Stromal cell of bone marrow (primary cell): ENCODE results near the gene MOCS2.

Experiments used
- DNase-seq: peaks from one replicate; pipeline ENCODE4 v3.0.0-alpha.2; 2012; ENCODE audit warnings: low read depth

The MOCS2 gene

DNA sequence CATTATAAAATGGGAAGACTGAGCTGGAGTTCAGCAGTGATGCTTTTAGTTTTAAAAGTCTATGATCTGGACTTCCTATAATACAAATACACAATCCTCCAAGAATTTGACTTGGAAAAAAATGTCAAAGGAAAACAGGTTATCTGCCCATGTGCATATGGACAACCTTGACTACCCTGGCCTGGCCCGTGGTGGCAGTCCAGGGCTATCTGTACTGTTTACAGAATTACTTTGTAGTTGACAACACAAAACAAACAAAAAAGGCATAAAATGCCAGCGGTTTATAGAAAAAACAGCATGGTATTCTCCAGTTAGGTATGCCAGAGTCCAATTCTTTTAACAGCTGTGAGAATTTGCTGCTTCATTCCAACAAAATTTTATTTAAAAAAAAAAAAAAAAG, 17.3 kb downstream of the MOCS2 start:
- no peak for DNase-seq

DNA sequence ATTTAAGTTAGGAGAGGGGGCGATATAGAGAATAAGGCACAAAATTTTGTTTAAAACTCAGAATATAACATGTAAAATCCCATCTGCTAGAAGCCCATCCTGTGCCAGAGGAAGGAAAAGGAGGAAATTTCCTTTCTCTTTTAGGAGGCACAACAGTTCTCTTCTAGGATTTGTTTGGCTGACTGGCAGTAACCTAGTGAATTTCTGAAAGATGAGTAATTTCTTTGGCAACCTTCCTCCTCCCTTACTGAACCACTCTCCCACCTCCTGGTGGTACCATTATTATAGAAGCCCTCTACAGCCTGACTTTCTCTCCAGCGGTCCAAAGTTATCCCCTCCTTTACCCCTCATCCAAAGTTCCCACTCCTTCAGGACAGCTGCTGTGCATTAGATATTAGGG, 18.3 kb downstream of the MOCS2 start:
- no peak for DNase-seq

DNA sequence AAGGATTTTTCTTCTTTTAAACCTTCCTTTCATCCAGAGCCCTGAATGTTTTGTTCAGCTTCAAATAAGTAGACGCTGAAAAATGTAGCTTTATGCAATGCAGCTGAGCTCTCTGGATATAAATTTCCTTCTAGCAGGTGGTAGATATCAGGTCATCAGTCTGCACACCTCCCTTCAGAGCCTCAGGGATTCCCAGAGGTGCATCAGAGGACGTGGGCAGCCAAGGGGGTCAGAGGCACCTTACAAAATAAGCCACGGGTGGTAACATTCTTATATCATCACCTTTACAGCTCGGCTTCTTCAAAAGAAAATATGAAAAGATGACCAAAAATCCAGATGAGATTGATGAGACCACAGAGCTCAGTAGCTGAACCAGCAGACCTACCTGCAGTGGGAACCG, 19.3 kb downstream of the MOCS2 start:
- DNase-seq, result no peak

DNA sequence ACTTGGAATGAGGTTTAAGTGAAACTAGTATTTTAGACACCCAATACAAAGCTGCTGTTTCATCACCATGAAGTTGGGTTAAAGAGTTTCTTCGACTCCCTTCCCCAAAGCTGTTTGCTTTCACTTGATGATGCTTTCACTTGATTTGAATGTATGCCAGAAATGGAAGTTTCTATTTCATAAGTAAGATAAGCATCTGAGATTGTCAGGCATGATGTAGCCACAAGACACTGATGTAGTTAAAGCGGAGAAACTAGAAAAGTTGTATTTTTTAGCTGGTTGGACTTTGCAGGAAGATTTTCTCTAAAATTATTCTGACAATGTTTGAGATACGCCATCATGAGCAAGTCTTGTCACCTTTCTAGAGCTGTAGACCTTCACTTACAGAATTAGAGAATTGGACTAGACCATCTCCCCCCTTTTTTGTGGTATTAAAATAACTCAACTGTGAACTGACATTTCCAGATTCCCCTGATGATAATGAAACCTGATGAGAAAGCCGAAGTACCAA, 20.0 kb downstream of the MOCS2 start:
- no peak for DNase-seq

DNA sequence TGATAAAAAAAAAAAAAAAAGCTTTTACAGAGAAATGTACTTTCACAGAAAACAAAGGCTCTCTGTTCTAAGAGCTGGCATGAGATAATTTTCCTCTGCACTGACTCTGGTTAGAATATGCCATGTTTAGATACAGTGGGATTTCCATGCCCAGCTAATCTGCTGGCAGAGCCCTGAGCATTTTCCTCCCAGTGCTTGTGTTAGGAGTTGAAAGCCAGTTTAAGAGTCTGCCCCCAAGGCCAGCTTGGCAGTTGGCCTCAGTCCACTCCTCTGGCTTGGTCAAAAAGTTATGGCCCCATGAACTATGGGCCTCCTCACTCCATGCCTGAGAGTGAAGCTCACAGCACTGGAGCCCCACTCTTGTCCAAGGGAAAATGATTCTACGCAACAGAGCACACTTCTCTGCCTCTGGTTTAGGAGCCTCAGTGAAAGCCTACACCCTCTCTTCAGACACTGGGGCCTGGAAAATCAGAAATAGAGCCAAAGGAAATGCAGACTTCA, 21.9 kb downstream of the MOCS2 start:
- DNase-seq, result no peak

DNA sequence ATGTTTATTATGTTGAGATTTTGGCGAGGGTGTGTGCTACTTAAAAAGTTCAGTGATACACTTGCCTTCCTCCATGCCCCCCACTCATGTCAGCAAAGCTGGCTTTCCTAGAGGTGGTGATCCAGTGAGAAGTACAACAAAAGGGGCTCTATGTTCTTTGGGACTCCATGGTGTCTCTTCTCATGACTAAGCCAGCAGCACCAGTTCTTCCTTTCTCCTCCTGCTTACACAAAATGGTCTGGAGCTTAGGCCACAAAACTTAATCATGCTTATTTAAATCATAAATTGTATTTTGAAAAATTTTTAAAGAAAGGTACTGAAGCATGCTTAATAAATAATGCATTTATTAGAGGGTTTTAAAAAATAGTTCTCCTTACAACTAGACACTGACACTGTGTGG, 22.4 kb downstream of the MOCS2 start:
- DNase-seq, result no peak

DNA sequence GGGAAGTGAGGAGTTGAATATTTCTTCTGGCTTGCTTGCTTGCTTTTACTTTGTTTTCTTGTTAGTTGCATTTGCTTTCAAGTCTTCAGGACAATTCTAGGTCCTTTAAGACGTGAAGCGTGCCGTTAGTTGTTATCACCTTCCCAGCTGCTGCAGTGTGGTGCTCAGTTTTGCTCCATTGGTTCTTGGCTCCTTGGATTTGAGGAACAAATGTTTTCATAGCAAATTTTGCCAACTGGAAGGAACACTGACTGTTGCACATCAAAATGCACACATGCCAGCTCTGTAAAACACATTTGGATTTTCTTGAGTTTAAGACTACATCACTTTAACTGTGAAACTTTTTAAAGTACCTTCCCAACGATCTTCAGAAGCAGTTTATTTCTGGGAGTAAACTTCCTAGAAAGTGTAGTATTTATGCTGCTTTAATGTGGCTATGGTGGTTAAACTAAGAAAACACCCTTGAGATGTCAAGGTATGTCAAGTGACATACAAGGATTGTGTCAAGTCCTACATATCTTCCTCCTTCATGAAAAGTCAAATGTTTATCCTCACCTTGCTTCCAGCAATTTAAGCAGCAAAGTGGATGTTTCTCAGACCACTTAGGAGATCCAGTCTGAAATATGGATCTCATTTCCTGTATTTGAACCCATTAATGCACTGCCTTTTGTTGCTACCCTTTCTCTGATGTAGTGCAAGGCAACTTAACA, 24.9 kb downstream of the MOCS2 start:
- DNase-seq, result no peak

DNA sequence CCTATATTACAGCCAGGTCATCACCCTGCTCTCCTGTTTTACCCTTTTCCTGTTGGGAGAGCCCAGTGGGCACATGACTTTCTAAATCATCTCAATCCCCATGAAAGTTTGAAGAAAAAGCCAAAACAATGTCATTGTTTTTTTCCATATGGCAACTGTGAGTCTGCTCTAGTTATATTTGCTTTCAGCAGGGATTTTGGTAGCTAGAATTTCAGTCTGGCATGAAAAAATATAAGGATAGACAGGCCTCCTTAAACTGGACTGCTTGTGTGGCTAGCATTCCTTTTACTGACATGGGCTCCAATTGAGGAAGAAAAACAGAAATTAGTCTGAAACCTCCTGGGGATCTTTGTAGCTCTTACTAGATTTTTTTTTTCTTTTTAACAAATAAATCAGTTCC, 25.6 kb downstream of the MOCS2 start:
- no peak for DNase-seq

DNA sequence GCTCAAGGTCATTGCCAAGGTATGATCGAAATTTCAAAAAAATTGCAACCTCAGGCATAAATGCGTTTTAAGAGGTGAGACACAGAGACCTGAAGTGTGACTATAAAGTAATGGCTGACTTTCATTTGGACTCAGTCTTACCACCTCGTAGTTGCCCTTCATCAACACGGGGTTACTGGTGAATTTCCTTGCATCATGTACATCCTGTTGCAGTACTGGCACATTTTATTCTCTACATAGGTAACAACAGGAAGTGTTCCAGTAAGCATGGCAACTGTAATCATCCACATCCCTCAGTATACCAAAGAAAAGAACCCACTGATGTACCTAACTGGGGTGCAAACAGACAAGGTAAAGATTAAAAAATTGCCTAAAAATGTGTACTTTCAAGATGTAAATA, 29.3 kb downstream of the MOCS2 start:
- no peak for DNase-seq

DNA sequence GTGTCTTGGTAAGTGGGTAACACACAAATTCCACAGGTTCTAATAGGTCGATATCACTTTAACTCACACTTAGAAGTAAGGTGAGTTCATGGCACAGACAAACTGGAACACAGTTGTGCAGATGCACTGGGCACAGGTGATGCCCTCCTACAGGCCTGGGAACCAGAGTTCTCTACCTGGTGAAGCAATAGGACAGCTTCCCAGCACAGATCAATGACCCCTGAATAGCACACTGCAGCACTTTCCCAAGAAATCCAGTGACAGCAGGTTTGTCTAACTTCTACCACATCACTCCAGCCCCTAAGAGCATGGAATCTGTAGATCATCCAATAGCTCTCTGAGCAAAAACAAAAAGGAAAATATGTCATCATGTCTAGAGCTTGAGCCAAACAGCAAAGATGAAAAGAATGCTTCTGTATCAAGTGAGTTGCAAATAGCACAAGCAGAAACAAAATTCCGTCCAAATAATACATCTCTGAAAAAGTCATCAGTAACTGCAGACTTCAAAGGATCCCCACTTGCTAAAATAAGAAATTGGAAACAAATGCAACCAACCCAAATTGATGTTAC, 33.5 kb downstream of the MOCS2 start:
- DNase-seq, result no peak

DNA sequence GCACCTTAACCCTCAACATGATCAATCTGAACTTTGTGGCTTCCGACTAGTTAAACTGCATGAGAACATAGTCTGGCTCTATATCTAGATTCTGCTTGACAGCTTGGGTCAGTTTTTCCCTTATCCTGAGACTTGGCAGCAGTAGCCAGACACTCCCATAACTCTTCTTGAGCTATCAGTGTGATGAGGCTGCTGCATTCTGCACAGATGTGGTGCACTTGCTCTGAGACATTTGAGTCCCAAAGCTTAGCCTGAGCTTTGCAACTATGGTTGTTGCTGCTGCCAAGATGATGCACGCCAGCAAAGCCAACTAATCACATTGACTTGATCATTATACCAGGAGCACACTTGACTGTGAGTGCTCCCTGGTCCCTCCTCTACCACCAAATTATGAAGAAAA, 36.2 kb downstream of the MOCS2 start:
- DNase-seq, result no peak

DNA sequence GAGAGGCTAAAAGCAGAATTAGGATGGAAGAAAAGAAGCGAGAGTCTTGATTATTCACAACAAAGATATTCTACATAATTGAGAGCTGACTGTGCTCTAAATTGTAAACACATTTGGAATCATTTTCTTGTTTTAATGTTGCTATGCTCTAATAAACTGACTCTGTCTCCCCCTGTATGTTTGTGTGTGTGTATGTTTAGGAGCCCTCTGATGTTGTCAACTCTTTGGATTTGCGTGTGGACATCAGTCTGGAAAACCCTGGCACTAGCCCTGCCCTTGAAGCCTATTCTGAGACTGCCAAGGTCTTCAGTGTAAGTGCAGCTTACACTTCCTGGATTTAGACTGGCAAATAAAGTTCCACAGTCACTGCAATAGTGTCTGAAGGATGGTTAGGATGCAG, 37.8 kb downstream of the MOCS2 start:
- no peak for DNase-seq

DNA sequence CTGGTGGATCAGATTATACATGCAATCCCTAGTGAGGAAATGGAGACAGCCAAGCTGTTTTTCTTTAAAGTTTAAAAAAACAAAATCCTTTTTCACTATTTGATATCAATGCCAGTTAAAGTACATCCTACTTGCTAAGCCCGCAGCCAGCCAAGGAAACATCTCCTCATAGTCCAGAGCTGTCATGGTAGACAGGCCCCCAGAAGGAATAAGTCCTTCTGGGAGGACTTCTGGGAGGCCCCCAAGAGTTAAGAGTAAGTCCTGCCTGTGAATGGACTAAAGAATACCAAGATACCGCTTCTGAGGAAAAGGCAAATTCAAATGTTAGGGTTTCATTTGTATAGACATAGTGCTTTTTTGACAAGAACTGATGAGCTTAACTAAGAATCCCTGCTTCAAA, 38.3 kb downstream of the MOCS2 start:
- DNase-seq, result no peak

DNA sequence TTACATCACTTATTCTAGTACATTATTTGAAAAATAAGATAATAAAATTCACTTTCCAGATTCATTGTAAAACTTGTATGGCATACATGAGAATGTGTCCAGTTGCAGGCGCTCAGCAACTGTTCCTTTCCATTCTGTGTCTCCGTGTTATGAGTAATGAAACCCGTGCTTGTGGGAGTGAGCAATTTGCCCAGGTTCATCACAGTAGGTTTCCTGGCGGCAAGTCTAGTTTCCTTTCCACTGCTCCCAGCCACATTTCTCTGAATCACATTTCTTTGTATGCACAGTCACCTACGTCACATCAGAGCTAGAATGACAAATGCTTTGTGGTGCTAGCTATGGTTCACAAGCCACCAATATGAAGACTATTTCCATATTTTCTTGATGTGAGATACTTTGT, 39.9 kb downstream of the MOCS2 start:
- DNase-seq, result peak; percentile 59

DNA sequence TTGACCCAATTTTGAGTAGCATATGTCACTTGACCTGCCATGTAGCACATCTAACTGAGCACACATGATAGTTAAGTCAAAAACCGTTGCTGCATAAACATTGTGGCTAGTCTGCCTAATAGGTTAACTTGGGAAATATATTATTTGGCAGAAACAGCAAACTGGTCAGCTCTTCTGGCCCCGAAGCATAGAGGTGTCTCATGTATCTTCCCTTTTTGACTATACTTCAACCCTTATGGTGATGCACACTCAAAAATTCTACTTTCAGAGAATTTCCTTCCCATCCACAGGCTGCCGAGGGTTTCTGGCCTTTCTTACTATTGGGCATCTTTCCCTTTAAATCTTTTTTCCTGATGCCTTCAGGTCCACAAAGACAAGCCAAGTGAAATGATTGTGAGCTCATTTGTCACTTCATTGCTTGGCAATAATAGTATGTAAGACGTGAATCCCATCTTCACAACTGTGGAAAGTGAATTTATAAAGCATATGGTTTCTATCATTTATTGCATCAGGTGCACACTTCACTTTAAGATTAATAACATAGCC, 41.2 kb downstream of the MOCS2 start:
- DNase-seq, result no peak

DNA sequence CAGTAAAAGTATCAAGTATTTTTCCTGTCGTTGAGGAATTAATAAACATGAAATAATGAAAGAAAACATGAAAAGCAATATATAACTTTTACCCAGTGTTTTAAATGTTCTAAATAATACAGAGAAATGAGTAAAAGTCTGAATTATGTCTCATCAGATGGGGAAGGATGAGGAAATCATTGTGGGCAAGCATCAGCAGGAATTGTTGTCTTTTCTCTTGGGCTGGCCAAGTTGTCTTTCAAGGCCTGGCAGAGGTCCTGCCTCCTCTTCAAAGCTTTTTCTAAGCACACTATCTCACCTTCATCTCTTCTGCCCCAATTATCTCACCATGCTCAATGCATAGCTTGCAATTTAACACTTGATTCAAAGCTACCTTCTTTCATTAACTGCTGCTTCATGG, 41.9 kb downstream of the MOCS2 start:
- DNase-seq, result peak; percentile 43

DNA sequence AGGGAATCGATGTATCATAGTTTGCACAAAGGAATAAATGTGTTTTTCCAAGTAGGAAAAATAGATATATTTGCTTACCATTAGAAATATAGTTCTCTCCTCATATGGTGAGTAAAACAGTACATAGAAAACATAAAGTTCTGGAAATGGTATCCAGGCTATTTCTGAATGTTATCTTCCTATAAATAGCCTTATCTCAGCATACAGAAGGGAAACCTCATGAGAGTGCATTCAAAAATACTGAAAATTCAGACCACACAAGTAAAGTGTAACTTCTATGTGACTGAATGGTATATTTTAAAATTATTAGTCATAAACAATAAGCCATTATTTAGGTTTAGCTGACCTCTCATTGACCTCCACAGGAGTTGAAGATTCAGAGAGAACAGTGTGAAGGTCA, 43.5 kb downstream of the MOCS2 start:
- no peak for DNase-seq

DNA sequence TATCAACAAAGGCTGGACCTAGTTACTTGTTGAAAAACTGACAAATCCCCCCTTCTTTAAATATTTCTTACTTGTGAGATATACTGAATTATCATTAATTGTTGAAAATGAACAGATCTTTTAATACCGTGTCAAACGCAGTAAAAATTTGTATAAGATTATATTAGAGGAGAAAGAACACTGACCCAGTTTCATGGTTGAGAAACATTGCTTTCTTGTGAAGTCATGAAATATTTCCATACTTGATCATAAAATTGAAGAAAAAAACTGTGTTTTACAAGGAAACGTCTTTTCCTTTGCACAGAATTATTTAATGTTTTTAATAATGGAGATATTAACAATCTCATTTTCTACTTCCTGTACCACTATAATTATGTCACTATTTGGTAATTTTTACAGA, 45.8 kb downstream of the MOCS2 start:
- DNase-seq, result no peak

DNA sequence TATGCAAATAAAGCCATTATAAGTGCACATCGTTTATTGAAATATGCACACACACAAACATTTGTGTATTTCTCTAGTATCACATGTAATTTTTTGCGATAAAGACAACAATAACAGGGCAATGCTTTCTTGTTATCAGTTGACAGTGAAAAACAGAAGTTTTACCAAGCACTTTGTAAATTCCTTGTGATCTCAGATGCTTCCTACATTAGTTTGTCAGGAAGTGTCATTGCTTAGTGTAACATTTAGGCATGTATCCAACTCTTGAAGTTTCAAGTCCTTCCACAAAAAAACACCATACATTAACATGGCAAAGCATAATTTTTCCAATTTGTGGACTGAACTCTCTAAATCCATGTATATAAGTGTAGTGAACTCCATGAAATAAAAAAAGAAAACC, 46.4 kb downstream of the MOCS2 start:
- no peak for DNase-seq

DNA sequence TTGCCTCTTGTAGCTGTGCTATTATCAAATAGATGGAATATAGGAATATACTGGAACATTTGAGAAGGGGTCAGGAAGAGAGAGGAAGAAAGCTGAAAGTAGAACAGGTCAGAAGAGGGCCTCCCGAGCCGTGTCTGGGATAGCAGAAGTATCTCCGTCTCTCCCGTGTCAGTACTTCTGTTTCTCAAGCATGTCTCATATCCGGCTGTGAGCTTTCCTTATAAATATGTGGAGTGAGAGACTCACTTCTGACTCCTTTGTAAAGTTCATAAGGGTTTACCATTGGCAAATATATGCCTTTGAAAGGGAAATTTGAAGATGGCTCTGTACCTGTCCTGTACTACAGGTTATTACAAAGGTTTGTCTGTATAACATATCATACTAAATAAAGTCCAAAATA, 50.3 kb downstream of the MOCS2 start:
- DNase-seq, result no peak

DNA sequence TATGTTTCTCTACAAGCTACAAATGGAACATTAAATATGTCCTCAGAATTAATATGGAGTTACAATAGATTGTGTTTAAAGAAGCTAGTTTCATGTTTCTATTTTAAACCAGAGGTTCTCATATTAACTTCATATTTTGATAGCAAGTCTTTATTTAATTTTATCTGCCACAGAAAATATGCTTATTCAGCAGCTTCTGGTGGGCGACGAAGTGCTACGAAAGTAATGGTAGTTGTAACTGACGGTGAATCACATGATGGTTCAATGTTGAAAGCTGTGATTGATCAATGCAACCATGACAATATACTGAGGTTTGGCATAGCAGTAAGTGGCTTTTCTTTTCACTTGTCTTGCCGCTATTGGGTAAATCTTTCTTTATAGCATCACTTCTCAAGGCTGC, 54.2 kb downstream of the MOCS2 start:
- no peak for DNase-seq

DNA sequence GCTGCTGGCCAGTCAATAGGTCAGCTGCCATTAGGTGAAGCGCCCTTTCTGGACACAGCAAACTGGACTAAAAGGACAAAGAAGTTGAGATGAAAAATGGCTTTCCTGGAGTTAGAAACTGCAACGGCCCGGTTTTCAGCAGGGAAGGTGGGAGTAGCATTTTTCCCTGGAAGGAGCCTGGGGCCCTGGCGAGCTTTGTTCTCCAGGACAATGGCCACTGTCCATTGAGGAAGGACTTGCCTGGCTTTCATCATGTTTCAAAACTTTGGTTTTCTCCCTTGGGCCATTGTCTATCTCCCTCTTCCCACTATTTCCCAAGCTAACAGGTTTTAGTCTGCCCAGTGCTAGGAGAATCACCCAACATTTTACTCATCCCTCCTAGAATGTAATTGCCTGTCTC, 56.2 kb downstream of the MOCS2 start:
- DNase-seq, result no peak

DNA sequence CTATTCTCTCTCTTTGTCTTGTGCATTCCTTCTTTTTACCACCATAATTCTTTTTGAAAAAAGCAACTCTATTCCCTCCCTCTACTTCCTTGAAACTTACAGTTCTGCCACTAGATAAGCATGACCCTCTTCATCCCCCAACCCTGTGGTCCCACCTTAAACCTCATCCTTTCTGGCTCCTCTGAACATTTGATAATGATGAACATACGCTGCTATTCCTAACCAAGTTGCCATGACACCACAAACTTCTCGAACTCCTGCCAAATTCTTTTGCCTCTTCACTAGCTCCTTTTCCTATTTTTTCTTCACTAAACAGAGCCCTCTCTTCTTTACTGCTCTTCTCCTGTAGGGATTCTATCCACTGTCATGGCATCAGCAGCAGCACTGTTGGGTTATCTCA, 57.1 kb downstream of the MOCS2 start:
- no peak for DNase-seq

DNA sequence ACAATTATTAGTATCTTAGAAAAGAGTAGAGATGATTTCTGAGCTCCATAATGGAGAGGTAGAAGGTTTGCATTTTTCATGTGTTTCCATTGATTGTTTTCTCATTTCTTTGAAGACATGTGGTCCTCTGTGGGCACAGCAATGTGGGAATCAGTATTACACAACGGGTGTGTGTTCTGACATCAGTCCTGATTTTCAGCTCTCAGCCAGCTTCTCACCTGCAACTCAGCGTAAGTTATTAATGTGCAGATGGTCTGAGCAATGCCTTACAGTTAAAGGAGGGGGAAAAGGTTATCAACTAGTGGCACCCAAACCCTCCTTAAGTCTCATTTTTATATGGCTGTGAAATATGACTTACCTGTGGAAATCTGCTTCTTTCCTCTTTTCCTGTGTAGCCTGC, 61.3 kb downstream of the MOCS2 start:
- DNase-seq, result no peak
